Stimulated activated CD4-positive, alpha-beta T cell treated with anti-CD3 and anti-CD28 coated beads, Interleukin-2, amount 100 ng/mL, for 4 hours (primary cell): Measurements from ENCODE around the gene CACNA1F.

Experiments
- DNase-seq: peaks from one replicate; pipeline ENCODE4 v3.0.0-alpha.2; 2020; ENCODE audit warnings: low read depth

Gene CACNA1F

DNA sequence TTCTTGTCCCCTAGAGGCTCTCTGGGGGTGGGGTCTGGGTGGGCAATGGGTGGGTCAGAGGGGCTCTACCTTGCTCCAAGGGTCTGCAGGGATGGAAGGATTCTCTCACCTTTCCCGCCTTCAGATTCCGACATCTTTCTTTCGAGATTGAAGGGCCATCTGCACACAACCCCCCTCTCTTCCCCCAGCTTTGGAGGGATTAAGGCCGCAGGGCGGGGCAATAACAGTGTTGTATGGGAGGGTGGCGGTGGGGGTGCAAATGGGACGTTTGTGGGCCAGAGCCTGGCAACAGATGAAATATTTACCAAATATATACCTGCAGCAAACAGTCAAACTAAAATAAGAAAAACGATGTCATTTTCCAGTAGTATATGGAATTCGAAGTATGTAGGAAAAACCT is at the start of gene CACNA1F:
CACNA1F (minus strand) TSS at position 165 of the 400 bp plus-strand sequence; CDS start at position 134, 31 bp downstream.
- no peak for DNase-seq

DNA sequence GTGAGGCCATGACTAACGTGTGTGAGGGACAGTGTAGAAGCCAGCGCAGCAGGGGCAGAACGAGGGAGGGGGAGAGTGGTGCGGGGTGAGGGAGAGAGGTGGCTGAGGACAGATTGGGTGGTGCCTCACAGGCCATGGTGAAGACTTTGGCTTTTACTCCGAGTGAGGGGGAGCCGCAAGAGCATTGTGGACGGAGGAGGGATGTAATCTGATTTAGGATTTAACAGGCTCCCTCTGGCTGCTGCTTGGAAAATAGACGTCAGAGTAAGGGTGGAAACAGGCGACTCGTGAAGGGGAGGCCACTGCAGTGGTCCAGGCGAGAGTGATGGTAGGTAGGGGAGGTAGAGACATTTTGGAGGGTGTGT is 49.5 kb upstream of the CACNA1F start:
- no peak for DNase-seq

DNA sequence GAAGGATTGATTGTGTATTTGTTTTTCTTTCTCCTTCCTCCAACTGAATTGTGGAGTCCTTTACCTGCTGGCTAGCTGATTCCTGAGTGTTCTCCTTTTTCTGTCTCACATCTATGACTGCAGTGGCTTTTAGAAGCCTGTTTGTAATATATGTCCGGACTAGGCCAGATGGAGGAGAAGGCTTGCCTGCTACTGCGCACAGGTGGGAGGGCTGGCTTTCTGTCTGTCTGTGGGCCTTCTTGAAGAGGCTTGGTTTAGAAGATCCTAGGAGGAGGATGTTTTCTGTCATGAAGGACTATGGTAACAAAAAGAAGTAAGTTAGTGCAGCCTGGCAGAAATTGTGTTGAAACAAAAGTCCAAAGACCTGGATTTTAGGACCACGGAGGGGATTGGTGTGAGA is 44.9 kb upstream of the CACNA1F start:
- DNase-seq: no peak

DNA sequence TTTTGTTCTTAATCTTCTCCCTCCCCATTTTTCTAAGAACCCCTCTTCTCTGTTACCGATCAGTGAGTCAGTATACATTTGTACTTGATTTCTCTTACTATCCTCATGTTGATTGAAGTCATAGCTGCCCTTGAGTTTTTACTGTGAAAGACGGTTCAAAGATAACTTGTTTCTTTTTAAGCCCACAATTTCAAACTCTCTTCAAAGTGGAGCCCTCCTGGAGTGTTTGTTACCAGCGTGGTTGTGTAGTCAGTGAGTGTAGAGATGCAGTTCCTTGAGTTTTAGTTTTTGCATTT is 44.3 kb upstream of the CACNA1F start:
- no peak for DNase-seq

DNA sequence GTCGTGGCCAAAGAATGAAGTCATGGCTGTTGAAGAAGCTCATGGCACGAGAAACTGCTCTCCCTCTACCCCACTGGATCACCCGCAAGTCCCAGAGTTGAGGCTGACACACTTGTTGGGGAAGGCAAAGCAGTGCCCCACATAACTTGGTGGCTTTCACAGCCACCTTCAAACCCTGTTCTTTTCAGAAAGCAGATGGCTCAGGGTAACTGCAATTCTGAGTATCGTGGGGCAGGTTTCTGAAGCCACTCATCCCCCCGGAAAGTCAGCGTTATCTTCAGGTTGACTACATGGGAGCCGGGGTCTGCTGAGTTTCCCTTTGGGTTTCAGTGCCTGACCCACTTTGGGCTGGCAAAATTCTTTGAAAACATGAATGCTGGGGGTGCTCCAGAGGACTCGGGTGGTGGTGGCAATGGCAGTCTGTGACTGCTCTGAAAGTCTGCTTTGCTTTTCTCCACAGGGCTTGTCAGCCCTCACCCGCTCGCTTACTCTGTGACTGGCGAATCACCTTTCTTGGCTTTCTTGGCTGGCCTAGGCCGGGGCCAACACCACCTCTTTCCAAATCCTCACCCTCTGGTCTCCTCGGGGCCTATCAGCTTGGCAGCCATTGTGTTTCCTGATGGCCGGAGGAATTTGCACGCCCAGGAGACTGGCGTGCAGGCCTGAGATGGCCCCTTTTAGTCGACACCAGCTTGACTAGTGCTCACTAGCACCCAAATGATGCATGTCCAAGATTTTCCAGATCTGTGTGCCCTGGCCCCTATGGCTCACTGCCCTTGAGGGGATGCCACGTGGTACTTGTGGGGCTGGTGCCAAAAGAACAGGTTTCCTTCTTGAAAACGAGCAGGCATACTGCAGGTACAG is 43.8 kb upstream of the CACNA1F start:
- no peak for DNase-seq

DNA sequence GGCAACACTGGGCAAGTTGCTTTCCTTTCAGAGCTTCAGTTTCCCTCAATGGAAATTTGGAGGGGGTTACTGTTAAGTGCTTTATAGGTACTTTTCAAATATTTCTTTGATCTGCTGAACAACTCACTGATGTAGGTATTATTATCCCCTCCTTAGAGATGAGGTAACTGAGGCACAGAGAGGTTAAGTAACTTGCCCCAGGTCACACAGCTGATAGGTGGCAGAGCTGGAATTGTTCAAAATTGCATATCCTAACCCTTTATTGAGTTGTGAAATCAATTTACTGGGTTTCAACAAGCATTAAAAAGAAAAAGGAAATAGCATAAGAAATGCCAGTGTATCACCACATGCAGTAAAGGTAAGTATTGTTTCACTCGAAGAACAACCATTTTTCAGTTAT is 43.1 kb upstream of the CACNA1F start:
- no peak for DNase-seq

DNA sequence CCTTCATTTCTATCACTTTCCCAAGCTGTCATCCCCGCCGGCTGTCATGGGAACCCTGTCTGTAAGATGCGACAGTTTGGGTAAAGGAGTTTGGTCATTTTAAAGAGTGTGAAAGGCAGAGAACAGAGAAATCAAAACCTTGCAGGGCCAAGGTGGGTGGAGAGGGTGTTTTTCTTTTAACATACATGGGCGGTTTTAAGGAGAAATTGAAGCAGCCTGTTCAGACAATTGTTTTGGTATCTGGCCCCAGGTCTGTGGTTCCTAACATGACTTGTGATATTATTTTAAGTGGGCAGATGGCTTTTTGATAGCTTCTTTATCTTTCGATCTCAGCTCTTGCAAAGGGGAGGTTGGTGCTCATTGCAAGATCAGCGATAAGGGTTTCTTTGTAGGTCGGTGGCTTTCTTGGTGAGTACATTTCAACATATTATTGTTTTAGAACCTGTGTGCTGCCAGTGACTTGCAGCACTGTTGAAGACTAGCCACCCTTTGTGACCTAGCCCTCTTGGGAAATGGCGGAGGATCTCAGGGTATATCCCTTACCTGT is 40.1 kb upstream of the CACNA1F start:
- DNase-seq: no peak

DNA sequence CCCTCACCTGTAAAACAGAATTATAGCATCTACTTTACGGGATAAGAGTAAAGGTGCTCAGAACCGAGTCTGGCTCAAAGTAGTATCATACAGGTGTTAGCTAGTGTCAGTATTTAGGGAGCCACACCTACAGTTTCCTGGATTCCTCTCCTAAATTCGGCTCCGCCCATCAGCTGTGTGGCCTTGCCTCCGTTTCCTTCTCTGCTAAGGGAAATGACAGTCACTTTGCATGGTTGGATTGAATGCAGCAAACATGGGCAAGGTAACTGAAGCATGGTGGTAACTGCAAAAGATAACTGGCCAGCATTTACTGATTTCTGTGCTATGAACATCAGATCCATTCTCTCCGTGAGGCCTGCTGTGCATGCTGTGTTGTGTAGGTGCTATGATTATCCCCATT is 39.3 kb upstream of the CACNA1F start:
- no peak for DNase-seq

DNA sequence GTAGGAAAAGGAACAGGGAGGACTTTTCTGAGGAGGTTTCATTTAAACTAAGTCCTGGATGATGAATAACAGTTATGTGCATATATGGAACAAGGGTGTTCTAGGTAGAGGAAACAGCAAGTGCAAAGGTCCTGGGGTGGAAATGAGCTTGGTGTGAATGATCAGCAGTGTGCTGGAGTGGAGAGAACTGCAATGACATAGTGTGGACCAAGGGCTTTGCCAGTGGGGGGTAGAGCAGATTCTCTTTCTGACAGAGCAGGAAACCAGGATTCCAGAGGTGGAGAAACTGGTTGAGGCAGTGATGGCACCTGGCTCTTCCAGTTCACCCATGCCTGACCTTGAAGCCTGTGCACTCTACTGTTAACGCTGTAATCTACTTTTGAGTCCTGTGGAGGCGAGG is 38.2 kb upstream of the CACNA1F start:
- DNase-seq: no peak

DNA sequence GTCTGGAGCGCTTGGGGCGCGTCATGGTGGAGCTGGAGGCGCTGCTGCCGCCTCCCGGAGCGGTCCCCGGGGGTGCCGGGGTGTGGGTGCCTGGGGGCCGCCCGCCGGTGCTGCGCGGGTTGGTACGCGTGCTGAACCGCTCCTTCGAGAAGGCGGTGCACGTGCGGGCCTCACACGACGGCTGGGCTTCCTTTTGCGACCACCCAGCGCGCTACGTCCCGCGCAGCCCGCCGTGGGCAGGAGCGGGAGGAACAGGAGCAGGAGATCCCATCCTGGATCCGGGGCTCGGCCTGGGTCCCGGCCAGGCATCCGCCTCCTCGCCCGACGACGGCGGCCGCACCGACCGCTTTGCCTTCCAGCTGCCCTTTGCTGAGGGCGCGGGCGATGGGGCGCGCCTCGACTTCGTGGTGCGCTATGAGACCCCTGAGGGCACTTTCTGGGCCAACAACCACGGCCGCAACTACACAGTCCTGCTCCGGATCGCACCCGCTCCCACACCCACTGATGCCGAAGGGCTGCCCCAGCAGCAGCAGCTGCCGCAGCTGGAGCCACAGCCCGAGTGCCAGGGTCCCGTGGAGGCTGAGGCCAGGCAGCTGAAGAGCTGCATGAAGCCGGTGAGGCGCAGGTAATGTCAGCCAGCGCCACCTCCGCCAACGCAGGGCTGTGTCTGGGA is 37.2 kb upstream of the CACNA1F start:
- DNase-seq: no peak

DNA sequence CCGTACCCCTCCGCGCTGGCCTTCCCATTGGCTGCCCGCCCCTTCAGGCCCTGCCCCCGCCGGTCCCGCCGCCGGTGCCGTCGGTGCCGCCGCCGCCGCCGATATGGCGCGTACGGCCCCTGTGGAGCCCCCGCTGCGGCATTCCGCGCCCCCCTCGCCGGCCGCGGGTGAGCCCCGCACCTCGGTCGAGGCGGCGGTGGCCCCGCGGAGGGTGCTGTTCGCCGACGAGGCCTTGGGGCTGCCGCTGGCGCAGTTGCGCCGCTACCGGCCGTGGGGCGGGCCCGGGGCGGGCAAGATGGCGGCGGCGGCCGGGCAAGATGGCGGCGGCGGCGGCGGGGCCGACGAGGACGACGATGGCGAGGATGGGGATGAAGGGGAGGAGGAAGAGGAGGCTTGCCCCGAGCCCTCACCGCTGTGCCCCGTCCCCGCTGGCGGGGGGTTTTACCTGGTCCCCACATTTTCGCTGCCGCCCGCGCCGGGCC is 36.7 kb upstream of the CACNA1F start, which contains the start of gene PPP1R3F:
PPP1R3F (plus strand) TSS at position 27 of the 482 bp plus-strand sequence; CDS start at position 104, 77 bp downstream.
- no peak for DNase-seq

DNA sequence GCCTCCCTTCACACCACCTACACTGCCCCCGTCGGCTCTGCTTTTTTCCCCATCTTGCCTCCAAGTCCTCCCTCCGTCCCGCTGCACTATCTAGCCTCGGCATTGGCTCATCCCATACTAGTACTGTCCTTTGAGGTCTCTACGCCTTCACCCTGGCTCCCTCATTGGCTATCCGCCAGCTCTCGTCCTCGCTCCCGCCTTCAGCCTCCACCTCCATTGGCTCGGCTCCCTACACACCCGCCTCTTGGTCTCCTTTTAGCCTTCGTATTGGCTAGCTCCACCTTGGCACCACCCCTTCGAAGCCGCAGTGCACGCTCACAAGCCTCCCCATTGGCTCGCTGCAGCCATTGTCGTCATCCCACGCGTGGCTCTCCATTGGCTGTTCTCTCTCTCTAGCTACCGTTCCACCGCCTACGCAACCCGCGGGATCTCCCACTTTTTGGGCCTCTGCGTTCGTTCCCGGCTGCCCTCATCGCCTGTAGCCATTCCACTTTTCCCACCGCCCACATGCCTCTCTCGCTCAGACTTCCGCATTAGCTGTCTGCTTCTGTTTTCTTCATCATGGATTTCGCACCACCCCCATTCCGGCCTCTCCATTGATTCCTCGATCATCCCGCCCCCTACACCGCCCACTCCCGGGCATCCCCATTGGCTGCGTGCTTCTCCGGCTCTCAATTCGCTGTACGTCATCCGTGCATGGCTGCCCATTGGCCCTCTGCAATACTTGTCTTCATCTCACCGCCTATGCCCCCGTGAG is 36.0 kb upstream of the CACNA1F start:
- peak; percentile 96 for DNase-seq

DNA sequence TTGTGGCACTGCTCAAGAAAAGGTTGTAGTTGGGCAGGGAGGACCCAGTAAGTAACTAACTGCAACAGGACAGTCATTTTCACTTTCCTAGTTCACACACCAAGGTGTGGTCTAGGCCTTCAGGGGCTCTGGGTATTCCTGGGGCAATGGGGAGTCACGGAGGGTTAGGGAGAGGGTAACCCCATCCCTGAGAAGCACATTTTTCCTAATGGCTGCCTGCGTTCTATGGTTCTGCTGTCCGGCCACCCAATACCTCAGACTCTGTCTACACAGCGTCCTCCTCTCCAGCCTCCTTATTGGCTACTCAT is 35.5 kb upstream of the CACNA1F start:
- no peak for DNase-seq

DNA sequence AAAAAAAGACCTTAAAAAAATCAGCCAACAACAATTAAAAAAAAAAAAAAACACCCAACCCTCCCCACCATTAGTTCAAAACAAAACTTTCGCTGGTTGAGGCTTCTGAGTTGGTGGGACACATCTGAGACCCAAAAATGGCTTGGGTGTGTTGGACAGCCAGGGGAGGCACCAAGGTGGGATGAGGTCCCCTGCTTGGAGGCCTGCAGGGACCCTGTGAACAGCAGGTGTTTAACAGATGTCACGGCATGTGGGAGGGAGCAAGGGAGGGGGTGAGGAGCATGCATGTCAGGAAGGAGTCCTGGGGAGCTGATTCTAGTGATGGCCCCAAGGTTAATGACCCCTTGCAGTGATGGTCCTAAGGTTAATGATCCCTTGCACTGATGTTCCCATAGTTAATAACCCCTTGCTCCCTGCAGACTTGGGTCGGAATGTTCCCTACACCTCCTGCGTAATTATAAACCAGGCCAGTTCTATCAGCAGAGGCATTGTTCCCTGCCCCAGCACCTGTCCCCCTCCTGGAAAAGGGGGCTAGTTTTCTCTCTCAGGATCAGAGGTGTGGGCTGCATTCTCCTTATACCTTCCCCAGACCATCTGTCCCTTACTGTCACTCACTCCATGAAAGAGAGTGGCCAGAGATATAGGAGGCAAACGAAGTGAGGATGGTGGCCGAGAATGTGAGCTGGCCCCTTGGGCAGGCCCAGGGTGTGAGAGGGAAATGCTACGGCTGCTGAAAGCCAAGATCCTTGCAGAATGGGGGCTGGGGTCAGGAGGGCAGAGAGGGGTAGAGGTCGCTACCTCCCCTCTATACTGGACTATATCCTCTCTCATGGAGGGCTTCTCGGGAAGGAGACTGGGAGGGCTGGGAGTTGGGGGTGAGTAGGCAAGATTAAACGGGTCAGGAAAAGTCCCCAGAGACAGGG is 33.6 kb upstream of the CACNA1F start:
- DNase-seq: no peak

DNA sequence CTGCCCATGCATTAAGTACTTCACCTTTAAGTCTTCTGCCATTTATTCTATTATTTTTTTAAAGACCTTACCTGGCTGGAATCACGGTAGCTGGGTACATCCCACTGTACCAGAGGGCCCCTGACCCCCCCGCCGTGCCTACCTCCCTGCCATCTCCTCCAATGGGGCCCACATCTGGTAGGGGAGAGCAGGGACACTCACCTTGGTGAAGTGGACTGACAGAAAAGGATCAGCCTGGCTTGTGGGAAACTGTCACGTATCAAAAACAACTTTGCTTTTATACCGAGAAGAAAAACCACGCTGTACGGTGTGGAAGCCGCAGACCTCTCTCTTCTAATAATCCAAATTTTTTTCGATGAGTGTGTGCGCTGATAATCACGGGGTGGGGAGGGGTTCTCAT is 31.3 kb upstream of the CACNA1F start, which contains the start of gene FOXP3:
FOXP3 (minus strand) TSS at position 251 of the 400 bp plus-strand sequence. CDS start 6,205 bp downstream, outside the sequence.
- no peak for DNase-seq

DNA sequence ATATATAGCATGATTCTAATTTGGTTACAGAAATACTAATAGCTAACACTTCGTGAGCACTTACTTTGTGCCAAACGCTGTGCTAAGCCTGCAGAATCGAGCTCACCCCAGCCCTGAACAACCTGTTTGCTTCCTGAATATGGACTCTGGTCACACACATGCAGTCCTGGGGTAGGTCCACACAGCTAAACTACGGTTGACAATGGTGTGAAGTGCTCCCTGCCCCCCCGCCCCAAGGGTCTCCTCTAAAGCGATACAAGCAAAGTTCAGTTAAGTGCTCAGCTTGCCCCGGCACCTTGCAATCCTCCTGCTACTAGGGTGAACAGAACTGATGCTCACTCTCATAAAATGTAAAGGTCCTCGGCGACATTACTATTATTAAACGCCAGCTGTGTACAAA is 30.5 kb upstream of the CACNA1F start:
- no peak for DNase-seq

DNA sequence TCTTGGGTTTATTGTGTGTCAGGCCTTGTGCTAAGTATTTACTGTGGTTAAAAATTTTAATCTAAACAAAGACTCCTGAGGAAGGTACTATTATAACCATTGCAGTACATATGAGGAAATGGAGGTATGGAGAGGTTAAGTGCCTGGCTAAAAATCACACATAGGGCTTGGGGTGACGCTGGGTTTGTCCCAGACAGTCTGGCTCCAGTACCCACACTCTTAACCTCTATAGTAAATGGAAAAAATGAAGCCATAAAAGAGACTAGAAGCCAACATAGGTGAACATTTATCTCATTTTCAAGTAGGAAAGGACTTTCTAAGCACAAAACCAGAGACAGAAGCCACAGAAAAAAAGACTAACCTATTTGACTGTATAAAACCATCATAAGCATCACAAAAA is 29.5 kb upstream of the CACNA1F start:
- no peak for DNase-seq

DNA sequence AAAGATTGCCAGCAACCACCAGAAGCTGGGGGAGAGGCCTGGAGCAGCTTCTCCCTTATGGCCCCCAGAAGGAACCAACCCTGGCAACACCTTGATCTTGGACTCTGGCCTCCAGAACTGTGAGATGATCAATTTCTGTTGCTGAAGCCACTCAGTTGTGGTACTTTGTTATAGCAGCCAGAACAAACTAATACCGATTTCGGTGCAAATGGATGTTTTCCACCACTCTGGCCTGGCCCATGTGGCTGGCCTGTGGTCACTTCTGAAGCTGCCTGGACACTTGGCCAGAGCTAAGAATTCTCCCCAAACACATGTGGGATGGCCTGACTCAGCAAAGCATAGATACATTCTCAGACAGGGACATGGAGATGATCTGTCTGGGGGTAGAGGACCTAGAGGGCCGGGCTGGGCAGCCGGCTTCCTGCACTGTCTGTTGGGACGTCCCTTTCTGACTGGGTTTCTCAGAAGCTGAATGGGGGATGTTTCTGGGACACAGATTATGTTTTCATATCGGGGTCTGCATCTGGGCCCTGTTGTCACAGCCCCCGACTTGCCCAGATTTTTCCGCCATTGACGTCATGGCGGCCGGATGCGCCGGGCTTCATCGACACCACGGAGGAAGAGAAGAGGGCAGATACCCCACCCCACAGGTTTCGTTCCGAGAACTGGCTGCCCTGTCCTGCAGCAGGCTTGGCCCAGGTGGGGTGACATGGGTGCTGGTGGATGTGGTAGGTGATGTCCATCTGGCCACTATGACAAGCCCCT is 27.3 kb upstream of the CACNA1F start:
- no peak for DNase-seq

DNA sequence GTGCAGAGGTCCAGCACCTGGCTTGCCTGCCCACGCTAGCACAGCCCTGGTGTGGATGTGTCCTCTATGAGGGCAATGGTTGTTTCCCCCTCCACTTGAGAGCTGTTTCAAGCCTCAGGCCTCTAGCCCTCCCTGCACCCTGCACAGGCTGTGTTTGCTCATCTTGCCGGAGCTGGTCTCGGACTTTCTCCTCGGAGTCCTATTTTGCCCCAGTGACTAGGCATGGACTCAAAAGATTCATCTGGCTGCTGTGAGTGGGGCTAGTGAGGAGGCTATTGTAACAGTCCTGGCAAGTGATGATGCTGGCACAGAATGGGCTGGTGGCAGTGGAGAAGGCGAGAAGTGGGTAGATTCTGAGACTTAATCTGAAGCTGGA is 25.6 kb upstream of the CACNA1F start:
- no peak for DNase-seq

DNA sequence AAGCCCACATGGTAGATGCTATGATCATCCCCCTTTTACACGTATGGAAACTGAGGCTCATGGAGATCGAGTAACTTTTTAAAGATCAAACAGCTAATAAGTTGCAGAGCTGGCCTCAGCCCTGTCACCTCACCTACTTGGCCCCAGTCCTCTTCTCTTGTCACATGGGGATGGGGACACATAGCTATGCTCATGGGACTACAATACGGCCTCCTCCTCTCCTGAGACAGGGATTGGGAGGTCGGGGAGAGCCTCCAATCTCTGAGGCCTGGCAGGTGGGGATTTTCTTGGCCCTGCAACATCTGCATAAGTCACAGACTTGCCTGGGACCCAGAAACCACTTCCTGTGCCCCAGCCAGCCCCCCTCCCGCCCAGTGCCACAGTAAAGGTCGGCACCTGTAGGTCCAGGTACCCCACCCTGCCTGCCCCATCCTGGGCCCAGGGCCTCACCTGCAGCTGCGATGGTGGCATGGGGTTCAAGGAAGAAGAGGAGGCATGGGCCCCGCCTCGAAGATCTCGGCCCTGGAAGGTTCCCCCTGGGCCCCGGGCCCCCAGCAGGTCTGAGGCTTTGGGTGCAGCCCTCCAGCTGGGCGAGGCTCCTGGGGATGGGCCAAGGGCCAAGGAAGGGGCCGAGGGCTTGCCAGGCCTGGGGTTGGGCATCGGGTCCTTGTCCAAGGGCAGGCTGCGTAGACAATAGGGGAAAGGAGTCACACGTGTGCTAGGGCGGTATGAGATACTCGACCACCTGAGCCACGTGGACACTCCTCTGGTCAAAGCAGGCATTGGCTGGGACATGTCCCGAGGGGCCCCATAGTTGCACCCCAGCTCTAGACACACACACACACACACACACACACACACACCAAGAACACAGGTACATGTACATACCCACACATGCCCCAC is 25.0 kb upstream of the CACNA1F start:
- DNase-seq: no peak
